Measurements from ENCODE around the gene SATB2.

DNA sequence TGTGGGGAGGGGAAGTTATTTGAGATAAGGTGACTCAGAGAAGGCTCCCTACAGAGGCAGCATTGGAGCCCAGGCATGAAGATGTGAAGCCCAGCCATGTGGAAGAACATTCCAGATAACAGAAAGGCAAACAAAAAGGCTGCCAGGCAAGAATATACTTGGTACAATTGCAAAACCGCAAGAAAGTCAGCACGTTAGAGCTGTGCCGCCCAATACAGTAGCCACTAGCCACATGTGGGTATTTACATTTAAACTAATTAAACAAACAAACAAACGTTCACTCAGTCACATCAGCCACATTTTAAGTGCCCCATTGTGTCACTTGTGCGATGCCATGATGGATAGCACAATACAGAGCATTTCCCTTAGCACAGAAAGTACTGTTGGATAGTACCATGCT is 179.6 kb downstream of the SATB2 start:
- TF ChIP-seq, protein P1, sequence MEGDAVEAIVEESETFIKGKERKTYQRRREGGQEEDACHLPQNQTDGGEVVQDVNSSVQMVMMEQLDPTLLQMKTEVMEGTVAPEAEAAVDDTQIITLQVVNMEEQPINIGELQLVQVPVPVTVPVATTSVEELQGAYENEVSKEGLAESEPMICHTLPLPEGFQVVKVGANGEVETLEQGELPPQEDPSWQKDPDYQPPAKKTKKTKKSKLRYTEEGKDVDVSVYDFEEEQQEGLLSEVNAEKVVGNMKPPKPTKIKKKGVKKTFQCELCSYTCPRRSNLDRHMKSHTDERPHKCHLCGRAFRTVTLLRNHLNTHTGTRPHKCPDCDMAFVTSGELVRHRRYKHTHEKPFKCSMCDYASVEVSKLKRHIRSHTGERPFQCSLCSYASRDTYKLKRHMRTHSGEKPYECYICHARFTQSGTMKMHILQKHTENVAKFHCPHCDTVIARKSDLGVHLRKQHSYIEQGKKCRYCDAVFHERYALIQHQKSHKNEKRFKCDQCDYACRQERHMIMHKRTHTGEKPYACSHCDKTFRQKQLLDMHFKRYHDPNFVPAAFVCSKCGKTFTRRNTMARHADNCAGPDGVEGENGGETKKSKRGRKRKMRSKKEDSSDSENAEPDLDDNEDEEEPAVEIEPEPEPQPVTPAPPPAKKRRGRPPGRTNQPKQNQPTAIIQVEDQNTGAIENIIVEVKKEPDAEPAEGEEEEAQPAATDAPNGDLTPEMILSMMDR (IDR thresholded peaks at IDR 0.05 in 8 of 11, conservative IDR thresholded peaks at IDR 0.05 in 3 of 11) = no peak
- no peak for TF ChIP-seq POLR2A (IDR thresholded peaks at IDR 0.05)

Measured in spleen (tissue), 7 donors.